ENCODE data around the gene HOXC9. TPM values are rescaled to one million over a fixed set of nuclear protein-coding genes. Genes with fewer than 3 reads are reported as not detected.
A peak's percentile ranks its signal among the peaks of the same experiment; 100 is the strongest.

Gene HOXC9
- total RNA-seq, 1 donor from 2014 or later: not detected

- Mint-ChIP-seq H3K27me3 (ENCODE audit: low read depth) (peaks cover 90% of the 10 kb centered on the region), H3K36me3 (ENCODE audit: low read depth) (no peaks in the 10 kb centered on the region), H3K4me3 (ENCODE audit: low read depth) (no peak overlapping the region), H3K4me1 (ENCODE audit: low read depth) (peaks cover 19% of the 10 kb centered on the region), H3K27ac (no peak overlapping the region), H3K9me3 (no peaks in the 10 kb centered on the region)
- no peak for DNase-seq (ENCODE audit: low spot score)
- intact Hi-C loops (cut with micrococcal nuclease): loop anchor here (2.0 to 10.0 kb wide), 5 partner anchors 13 to 303 kb away; partner anchors contain the start of genes HOXC10, HOXC13 and HOXC4
Measured at GRCh38 chr12:53997204-53998109, 2.5 kb upstream of the HOXC9 start.

GRCh38 chr12:53998110-53998899 is 1.7 kb upstream of the HOXC9 start:
- no peak for DNase-seq (ENCODE audit: low spot score)
- Mint-ChIP-seq H3K4me3 (ENCODE audit: low read depth) (no peak overlapping the region), H3K27ac (no peak overlapping the region), H3K9me3 (no peaks in the 10 kb centered on the region), H3K4me1 (ENCODE audit: low read depth) (peaks cover 21% of the 10 kb centered on the region), H3K36me3 (ENCODE audit: low read depth) (no peaks in the 10 kb centered on the region), H3K27me3 (ENCODE audit: low read depth) (peaks cover 90% of the 10 kb centered on the region)
- intact Hi-C loops (cut with micrococcal nuclease): loop anchor here (2.0 to 10.0 kb wide), 4 partner anchors 14 to 304 kb away; partner anchors contain the start of genes HOXC10, HOXC13 and HOXC4

- H3K36me3 Mint-ChIP-seq (ENCODE audit: low read depth): no peaks in the 10 kb centered on the region
Measured at GRCh38 chr12:53998900-53999236, 1.1 kb upstream of the HOXC9 start.

GRCh38 chr12:53999559-54000115 is 324 bp upstream of the HOXC9 start:
- Mint-ChIP-seq H3K9me3 (no peaks in the 10 kb centered on the region), H3K27ac (no peak overlapping the region), H3K4me3 (ENCODE audit: low read depth) (peak overlapping the region; percentile 33), H3K36me3 (ENCODE audit: low read depth) (no peaks in the 10 kb centered on the region), H3K27me3 (ENCODE audit: low read depth) (peaks cover 92% of the 10 kb centered on the region), H3K4me1 (ENCODE audit: low read depth) (peaks cover 19% of the 10 kb centered on the region)
- intact Hi-C loops (cut with micrococcal nuclease): loop anchor here (2.0 to 10.0 kb wide), 6 partner anchors 15 to 305 kb away; partner anchors contain the start of genes HOXC10, HOXC13 and HOXC4
- no peak for DNase-seq (ENCODE audit: low spot score)

More at GRCh38 chr12:53998900-53999236, 1.1 kb upstream of the HOXC9 start:
- Mint-ChIP-seq H3K9me3 (no peaks in the 10 kb centered on the region), H3K27ac (no peak overlapping the region), H3K4me3 (ENCODE audit: low read depth) (no peak overlapping the region), H3K4me1 (ENCODE audit: low read depth) (peaks cover 21% of the 10 kb centered on the region), H3K27me3 (ENCODE audit: low read depth) (peaks cover 90% of the 10 kb centered on the region)
- intact Hi-C loops (cut with micrococcal nuclease): loop anchor here (2.0 to 10.0 kb wide), 4 partner anchors 14 to 304 kb away; partner anchors contain the start of genes HOXC10, HOXC13 and HOXC4
- no peak for DNase-seq (ENCODE audit: low spot score)

- Mint-ChIP-seq H3K4me3 (ENCODE audit: low read depth) (no peak overlapping the region), H3K4me1 (ENCODE audit: low read depth) (peaks cover 15% of the 10 kb centered on the region), H3K36me3 (ENCODE audit: low read depth) (no peaks in the 10 kb centered on the region), H3K9me3 (no peaks in the 10 kb centered on the region), H3K27ac (no peak overlapping the region), H3K27me3 (ENCODE audit: low read depth) (peaks cover 93% of the 10 kb centered on the region)
- no peak for DNase-seq (ENCODE audit: low spot score)
- intact Hi-C loops (cut with micrococcal nuclease): loop anchor here (2.0 to 5.0 kb wide), 2 partner anchors 13 to 34 kb away; no protein-coding TSS in a partner anchor
Measured at GRCh38 chr12:54001283-54002187, 1.6 kb downstream of the HOXC9 start.

GRCh38 chr12:54002278-54002914 is 2.4 kb downstream of the HOXC9 start:
- no peak for DNase-seq (ENCODE audit: low spot score)
- Mint-ChIP-seq H3K4me1 (ENCODE audit: low read depth) (peaks cover 18% of the 10 kb centered on the region), H3K9me3 (no peaks in the 10 kb centered on the region), H3K4me3 (ENCODE audit: low read depth) (no peak overlapping the region), H3K27ac (no peak overlapping the region), H3K27me3 (ENCODE audit: low read depth) (peaks cover 96% of the 10 kb centered on the region), H3K36me3 (ENCODE audit: low read depth) (no peaks in the 10 kb centered on the region)
- intact Hi-C loops (cut with micrococcal nuclease): loop anchor here (5.0 kb wide), 1 partner anchor 35 kb away; no protein-coding TSS in a partner anchor

- intact Hi-C loops (cut with micrococcal nuclease): loop anchor here (5.0 kb wide), 1 partner anchor 36 kb away; no protein-coding TSS in a partner anchor
- H3K4me1 Mint-ChIP-seq (ENCODE audit: low read depth): peaks cover 17% of the 10 kb centered on the region
- H3K27ac Mint-ChIP-seq: no peak overlapping the region
- H3K36me3 Mint-ChIP-seq (ENCODE audit: low read depth): no peaks in the 10 kb centered on the region
- no peak overlapping the region for H3K4me3 Mint-ChIP-seq (ENCODE audit: low read depth)
- H3K27me3 Mint-ChIP-seq (ENCODE audit: low read depth): peaks cover 94% of the 10 kb centered on the region
- H3K9me3 Mint-ChIP-seq: no peaks in the 10 kb centered on the region
- DNase-seq (ENCODE audit: low spot score): no peak
Measured at GRCh38 chr12:54002915-54003389, 3.0 kb downstream of the HOXC9 start.

- H3K27ac Mint-ChIP-seq: peak overlapping the region; percentile 5
- intact Hi-C loops (cut with micrococcal nuclease): loop anchor here (5.0 kb wide), 1 partner anchor 36 kb away; no protein-coding TSS in a partner anchor
- peaks cover 17% of the 10 kb centered on the region for H3K4me1 Mint-ChIP-seq (ENCODE audit: low read depth)
- no peak overlapping the region for H3K4me3 Mint-ChIP-seq (ENCODE audit: low read depth)
- no peaks in the 10 kb centered on the region for H3K9me3 Mint-ChIP-seq
- no peaks in the 10 kb centered on the region for H3K36me3 Mint-ChIP-seq (ENCODE audit: low read depth)
- peaks cover 93% of the 10 kb centered on the region for H3K27me3 Mint-ChIP-seq (ENCODE audit: low read depth)
- DNase-seq (ENCODE audit: low spot score): no peak
Measured at GRCh38 chr12:54003625-54004024, 3.7 kb downstream of the HOXC9 start.

- H3K27ac Mint-ChIP-seq: no peak overlapping the region
- intact Hi-C loops (cut with micrococcal nuclease): loop anchor here (5.0 kb wide), 1 partner anchor 37 kb away; no protein-coding TSS in a partner anchor
- DNase-seq (ENCODE audit: low spot score): no peak
- no peaks in the 10 kb centered on the region for H3K36me3 Mint-ChIP-seq (ENCODE audit: low read depth)
- H3K27me3 Mint-ChIP-seq (ENCODE audit: low read depth): peaks cover 91% of the 10 kb centered on the region
- H3K4me1 Mint-ChIP-seq (ENCODE audit: low read depth): peaks cover 18% of the 10 kb centered on the region
- no peak overlapping the region for H3K4me3 Mint-ChIP-seq (ENCODE audit: low read depth)
- no peaks in the 10 kb centered on the region for H3K9me3 Mint-ChIP-seq
Measured at GRCh38 chr12:54004063-54004840, 4.3 kb downstream of the HOXC9 start.

GRCh38 chr12:54004841-54005530 is 5.0 kb downstream of the HOXC9 start:
- Mint-ChIP-seq H3K4me3 (ENCODE audit: low read depth) (no peak overlapping the region), H3K27ac (no peak overlapping the region), H3K9me3 (no peaks in the 10 kb centered on the region), H3K36me3 (ENCODE audit: low read depth) (no peaks in the 10 kb centered on the region), H3K27me3 (ENCODE audit: low read depth) (peaks cover 92% of the 10 kb centered on the region), H3K4me1 (ENCODE audit: low read depth) (peaks cover 17% of the 10 kb centered on the region)
- DNase-seq (ENCODE audit: low spot score): no peak
- intact Hi-C loops (cut with micrococcal nuclease): loop anchor here (5.0 kb wide), 1 partner anchor 38 kb away; no protein-coding TSS in a partner anchor

All from activated T-helper 2 cell treated with anti-CD3 and anti-CD28 coated beads, Interferon-gamma antibody, Interleukin-2, Interleukin-4, amounts not matched to agents 10 μg/mL and 5 μg/mL and 100 μg/mL, durations not matched to agents 14 hours and 24 hours and 36 hours (primary cell).